ENCODE measurements around the gene TPD52L1.

DNA sequence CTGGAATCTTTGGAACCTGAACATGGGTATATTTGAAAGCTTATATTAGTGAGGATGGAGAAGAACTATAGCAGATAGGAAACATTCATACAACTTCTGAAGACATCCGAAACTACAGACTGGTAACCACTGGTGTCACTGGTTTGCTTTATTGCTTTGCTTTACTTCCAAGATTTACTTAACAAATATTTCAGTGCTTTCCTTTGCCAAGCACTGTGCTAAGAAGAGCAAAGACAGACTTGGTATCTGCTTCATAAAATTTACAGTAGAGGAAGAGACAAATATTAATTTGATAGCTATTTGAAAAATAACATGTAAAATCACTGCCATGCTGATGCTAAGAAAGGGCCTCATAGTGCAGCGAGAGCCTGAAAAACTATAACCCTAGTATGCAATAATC, 1.8 kb downstream of the TPD52L1 start:
- TF ChIP-seq GATA2 (IDR thresholded peaks at IDR 0.05; ENCODE audit: low read depth, low read length): no peak
- TF ChIP-seq GATA3 (IDR thresholded peaks at IDR 0.05; ENCODE audit: low read depth, low read length): no peak

Data from SH-SY5Y (cell line).